ENCODE data around the gene MYT1. TPM values are rescaled to one million over a fixed set of nuclear protein-coding genes. Genes with fewer than 3 reads are reported as not detected.

Gene MYT1
- polyA plus RNA-seq, 3 donors, result not detected

DNA sequence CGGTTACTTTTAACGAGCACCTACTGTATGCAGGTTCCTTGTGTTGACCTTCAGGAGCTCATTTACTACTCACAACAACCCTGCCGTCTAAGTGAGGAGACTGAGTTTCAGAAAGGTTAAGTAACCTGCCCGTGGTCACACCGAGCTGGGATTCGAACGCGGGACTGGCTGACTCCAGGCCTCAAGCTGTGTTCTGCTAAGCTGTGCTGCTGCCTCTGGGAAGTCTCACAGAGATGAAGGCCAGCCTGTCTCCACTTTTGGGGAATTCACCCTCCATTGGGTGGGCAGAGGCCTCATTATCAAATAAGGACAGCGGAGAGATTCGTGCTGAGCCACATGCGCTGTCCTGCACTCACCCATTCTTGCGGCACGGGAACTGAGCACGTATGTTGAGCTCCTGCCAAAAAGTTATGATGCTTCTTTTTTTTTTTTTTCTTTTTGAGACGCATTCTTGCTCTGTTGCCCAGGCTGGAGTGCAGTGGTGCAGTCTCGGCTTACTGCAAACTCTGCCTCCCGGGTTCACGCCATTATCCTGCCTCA, 25.9 kb upstream of the MYT1 start:
- Mint-ChIP-seq H3K4me1 (no peaks in the 10 kb centered on the region), H3K36me3 (no peaks in the 10 kb centered on the region), H3K27ac (no peak overlapping the region), H3K4me3 (no peak overlapping the region), H3K9me3 (peaks cover 0 to 5% (median 0%) of the 10 kb centered on the region in 7 donors), H3K27me3 (ENCODE audit: low read depth in 3 of 3) (peaks cover 3 to 9% (median 6%) of the 10 kb centered on the region in 3 donors)
- DNase-seq, result no peak
- Histone ChIP-seq H3K4me2 (replicated peaks; ENCODE audit: extremely low read depth, low read length, poor library complexity, severe bottlenecking) (no peak overlapping the region), H3K27me3 (ENCODE audit: control insufficient read depth in 2 of 2, insufficient read depth in 2 of 2, low read length in 2 of 2) (no peaks in the 10 kb centered on the region), H3K4me3 (replicated peaks in 1 of 3; ENCODE audit: low read depth in 2 of 3, low read length in 3 of 3) (no peak overlapping the region), H3K4me1 (ENCODE audit: control insufficient read depth in 1 of 2, insufficient read depth in 2 of 2, low read length in 2 of 2) (no peaks in the 10 kb centered on the region), H2AFZ (ENCODE audit: insufficient read depth, low read depth, low read length, poor library complexity, severe bottlenecking) (no peak overlapping the region), H3K27ac (ENCODE audit: low read depth in 1 of 2, low read length in 2 of 2) (no peak overlapping the region), H3K36me3 (replicated peaks in 1 of 2; ENCODE audit: control insufficient read depth in 1 of 2, insufficient read depth in 2 of 2, low read length in 2 of 2) (no peaks in the 10 kb centered on the region), H3K79me2 (ENCODE audit: insufficient read depth, low read length) (no peaks in the 10 kb centered on the region), H3K9me3 (replicated peaks in 1 of 2; ENCODE audit: control insufficient read depth in 1 of 2, insufficient read depth in 1 of 2, low read length in 2 of 2) (no peaks in the 10 kb centered on the region), H4K20me1 (ENCODE audit: insufficient read depth, low read length) (no peaks in the 10 kb centered on the region), H3K9ac (ENCODE audit: insufficient read depth, low read length, poor library complexity, severe bottlenecking) (no peak overlapping the region)
- 97% methylated on average over 14 of the region's 18 CpGs for WGBS (ENCODE audit: insufficient coverage)
- TF ChIP-seq, protein P1, sequence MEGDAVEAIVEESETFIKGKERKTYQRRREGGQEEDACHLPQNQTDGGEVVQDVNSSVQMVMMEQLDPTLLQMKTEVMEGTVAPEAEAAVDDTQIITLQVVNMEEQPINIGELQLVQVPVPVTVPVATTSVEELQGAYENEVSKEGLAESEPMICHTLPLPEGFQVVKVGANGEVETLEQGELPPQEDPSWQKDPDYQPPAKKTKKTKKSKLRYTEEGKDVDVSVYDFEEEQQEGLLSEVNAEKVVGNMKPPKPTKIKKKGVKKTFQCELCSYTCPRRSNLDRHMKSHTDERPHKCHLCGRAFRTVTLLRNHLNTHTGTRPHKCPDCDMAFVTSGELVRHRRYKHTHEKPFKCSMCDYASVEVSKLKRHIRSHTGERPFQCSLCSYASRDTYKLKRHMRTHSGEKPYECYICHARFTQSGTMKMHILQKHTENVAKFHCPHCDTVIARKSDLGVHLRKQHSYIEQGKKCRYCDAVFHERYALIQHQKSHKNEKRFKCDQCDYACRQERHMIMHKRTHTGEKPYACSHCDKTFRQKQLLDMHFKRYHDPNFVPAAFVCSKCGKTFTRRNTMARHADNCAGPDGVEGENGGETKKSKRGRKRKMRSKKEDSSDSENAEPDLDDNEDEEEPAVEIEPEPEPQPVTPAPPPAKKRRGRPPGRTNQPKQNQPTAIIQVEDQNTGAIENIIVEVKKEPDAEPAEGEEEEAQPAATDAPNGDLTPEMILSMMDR (IDR thresholded peaks at IDR 0.05), result no peak
- intact Hi-C loops (cut with micrococcal nuclease), result no loop called here

DNA sequence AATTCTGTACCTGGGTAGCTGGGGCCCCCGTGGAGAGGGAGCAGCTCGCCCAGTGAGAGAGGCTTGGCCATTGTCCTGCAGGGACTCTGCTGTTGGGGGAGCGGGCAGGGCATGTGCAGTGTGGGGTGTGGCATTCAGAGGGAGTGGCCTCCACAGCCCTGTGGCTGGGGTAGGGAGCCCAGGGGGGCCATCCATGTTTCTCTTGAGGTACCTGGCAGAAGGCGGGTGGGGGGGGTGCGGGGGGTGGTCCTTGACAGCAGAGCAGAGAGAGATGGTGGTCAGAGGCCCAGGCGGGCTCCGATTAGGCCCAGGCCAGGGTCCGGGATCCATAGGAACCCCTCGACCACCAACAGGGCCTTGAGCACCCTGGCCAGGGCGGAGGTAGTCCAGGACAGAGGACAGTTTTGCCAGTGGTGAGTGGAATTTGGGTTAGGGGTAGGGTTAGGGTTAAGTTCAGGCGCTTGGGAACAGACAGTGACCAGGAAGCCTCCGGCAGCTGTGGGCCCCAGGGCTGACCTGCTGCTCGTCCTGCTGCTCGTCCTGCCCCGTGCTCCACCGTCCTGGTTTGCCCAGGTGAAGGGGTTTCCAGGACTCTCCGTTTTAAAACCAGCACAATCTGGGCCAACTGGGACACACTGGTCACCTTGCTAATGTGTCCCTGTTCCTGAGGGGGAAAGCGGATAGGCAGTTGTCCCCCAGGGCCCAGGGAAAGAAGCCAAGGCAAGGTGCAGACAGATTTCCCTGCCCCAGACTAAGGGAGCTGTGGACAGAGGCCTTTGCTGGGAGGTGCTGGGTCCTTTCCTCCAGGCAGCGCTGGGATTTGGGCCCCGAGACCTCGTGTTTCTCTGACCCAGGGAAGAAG, 24.8 kb upstream of the MYT1 start:
- Histone ChIP-seq H3K27me3 (ENCODE audit: control insufficient read depth in 2 of 2, insufficient read depth in 2 of 2, low read length in 2 of 2) (no peaks in the 10 kb centered on the region), H3K36me3 (replicated peaks in 1 of 2; ENCODE audit: control insufficient read depth in 1 of 2, insufficient read depth in 2 of 2, low read length in 2 of 2) (no peaks in the 10 kb centered on the region), H3K4me1 (ENCODE audit: control insufficient read depth in 1 of 2, insufficient read depth in 2 of 2, low read length in 2 of 2) (no peaks in the 10 kb centered on the region), H3K79me2 (ENCODE audit: insufficient read depth, low read length) (no peaks in the 10 kb centered on the region), H3K9me3 (replicated peaks in 1 of 2; ENCODE audit: control insufficient read depth in 1 of 2, insufficient read depth in 1 of 2, low read length in 2 of 2) (peaks cover 3 to 8% of the 10 kb centered on the region in 2 donors), H3K9ac (ENCODE audit: insufficient read depth, low read length, poor library complexity, severe bottlenecking) (no peak overlapping the region), H3K4me3 (replicated peaks in 1 of 3; ENCODE audit: low read depth in 2 of 3, low read length in 3 of 3) (no peak overlapping the region), H4K20me1 (ENCODE audit: insufficient read depth, low read length) (no peaks in the 10 kb centered on the region), H3K27ac (ENCODE audit: low read depth in 1 of 2, low read length in 2 of 2) (no peak overlapping the region), H3K4me2 (replicated peaks; ENCODE audit: extremely low read depth, low read length, poor library complexity, severe bottlenecking) (no peak overlapping the region), H2AFZ (ENCODE audit: insufficient read depth, low read depth, low read length, poor library complexity, severe bottlenecking) (no peak overlapping the region)
- no peak for DNase-seq
- peaks cover 3 to 9% (median 6%) of the 10 kb centered on the region in 3 donors for H3K27me3 Mint-ChIP-seq (ENCODE audit: low read depth in 3 of 3)
- H3K36me3 Mint-ChIP-seq, result no peaks in the 10 kb centered on the region
- TF ChIP-seq, protein P1 (IDR thresholded peaks at IDR 0.05), result no peak
- no peak overlapping the region for H3K27ac Mint-ChIP-seq
- intact Hi-C loops (cut with micrococcal nuclease), result no loop called here
- no peak overlapping the region for H3K4me3 Mint-ChIP-seq
- H3K9me3 Mint-ChIP-seq, result peaks cover 0 to 7% (median 3%) of the 10 kb centered on the region in 7 donors
- no peaks in the 10 kb centered on the region for H3K4me1 Mint-ChIP-seq
- WGBS (ENCODE audit: insufficient coverage), result 93% methylated on average over 18 of the region's 21 CpGs

All from CD14-positive monocyte (primary cell).